ENCODE data around the gene PSMA7. TPM values are rescaled to one million over a fixed set of nuclear protein-coding genes. Genes with fewer than 3 reads are reported as not detected.
A peak's percentile ranks its signal among the peaks of the same experiment; 100 is the strongest.

PSMA7 gene
- total RNA-seq, 2 donors from 2014 or later = 161 to 334 TPM

DNA sequence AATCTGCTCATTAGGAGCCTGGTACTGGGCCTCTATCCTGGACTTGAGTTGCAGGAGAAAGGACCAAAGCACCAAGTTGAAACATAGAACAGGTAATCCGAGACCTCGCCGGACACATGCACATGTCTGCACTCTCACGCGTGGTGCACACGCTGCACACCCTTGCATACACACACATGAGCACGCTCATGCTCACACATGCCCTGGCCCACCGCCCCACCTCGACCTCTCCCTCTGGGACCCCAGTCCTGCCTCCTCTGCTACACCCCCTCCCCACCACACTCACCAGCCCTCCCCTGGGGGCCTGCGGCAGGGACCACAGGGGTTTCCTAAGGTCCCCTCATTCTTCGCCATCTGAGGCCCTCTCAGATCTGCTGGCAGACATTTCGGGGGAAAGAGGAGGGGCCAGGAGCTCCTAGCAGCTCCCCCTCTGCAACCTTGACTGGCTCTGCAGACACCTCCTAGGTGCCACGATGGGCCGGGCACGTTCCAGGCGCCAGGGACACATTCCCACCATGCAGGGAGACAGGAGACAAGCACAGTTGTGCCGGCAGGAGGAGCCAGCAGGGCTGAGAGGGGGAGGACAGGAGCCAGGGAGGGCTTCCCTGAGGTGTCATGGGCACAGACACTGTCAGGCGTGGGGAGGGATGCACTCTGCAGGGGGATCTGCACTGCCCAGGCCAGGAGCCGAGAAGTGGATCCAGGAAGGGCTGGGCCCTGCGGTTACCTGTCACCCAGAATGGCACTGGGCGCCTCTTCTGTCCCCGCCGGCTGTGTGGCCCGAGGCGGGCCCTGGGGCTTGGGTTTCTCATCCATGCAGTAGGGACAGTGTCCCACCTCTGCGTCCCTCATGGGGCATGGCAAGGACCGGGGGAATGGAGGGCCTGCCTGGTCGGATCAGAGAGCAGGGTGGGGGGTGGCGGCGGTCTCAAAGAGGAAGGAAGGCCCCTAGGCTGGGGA is 46.5 kb downstream of the PSMA7 start:
- H3K36me3 Mint-ChIP-seq (ENCODE audit: low read depth) = no peaks in the 10 kb centered on the region
- peaks cover 5% of the 10 kb centered on the region for H3K27me3 Mint-ChIP-seq
- H3K4me1 Mint-ChIP-seq = no peaks in the 10 kb centered on the region
- no peak for ATAC-seq (replicated peaks)
- peaks cover 4% of the 10 kb centered on the region for H3K9me3 Mint-ChIP-seq
- H3K4me3 Mint-ChIP-seq = no peak overlapping the region
- H3K27ac Mint-ChIP-seq = no peak overlapping the region

DNA sequence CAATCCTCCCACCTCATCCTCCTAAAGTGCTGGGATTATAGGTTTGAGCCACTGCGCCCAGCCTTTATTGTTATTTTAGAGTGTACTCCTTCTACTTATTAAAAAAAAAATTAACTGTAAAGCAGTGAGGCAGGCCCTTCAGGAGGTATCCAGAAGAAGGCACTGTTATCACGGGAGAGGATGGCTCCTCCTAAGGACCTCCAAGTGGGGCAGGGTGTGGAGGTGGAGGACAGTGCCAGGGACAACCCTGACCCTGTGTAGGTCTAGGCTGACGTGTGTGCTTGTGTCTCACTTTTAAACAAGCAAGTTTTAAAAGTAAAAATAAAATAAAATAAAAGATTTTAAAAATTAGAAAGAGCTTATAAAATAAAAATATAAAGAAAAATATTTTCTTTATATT is 53.8 kb downstream of the PSMA7 start:
- Mint-ChIP-seq H3K36me3 (ENCODE audit: low read depth) (no peaks in the 10 kb centered on the region), H3K4me3 (no peak overlapping the region), H3K9me3 (no peaks in the 10 kb centered on the region), H3K27me3 (peaks cover 12% of the 10 kb centered on the region), H3K27ac (no peak overlapping the region), H3K4me1 (no peaks in the 10 kb centered on the region)
- no peak for ATAC-seq (replicated peaks)

DNA sequence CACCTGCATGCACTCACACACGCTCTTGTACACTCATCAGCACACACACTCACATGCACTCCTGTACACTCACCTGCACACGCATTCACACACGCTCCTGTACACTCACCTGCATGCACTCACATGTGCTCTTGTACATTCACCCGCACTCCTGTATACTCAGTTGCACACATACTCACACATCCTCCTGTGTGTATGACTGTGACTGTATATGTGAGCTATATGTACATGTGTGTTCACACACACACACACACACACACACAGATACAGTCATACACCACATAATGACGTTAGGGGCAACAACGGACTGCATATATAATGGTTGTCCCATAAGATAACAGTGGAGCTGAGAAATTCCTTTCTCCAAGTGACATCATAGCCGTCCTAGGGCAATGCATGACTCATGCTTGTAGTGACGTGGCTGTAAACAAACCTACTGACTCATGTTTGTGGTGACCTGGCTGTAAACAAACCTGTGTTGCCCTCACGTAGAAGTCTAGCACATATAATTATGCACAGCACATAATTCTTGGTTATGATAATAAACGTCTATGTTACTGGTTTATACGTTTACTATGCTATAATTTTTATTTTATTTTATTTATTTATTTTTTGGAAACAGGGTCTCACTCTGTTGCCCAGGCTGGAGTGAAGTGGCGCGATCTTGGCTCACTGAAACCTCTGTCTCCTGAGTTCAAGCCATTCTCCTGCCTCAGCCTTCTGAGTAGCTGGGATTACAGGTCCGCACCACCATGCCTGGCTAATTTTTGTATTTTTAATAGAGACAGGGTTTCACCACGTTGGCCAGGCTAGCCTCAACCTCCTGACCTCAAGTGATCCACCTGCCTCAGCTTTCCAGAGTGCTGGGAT is 54.7 kb downstream of the PSMA7 start:
- Mint-ChIP-seq H3K4me3 (no peak overlapping the region), H3K27me3 (peaks cover 12% of the 10 kb centered on the region), H3K9me3 (no peaks in the 10 kb centered on the region), H3K36me3 (ENCODE audit: low read depth) (no peaks in the 10 kb centered on the region), H3K27ac (no peak overlapping the region), H3K4me1 (no peaks in the 10 kb centered on the region)
- peak; percentile 74 for ATAC-seq (replicated peaks)

- ATAC-seq (replicated peaks) = no peak
- Mint-ChIP-seq H3K27ac (no peak overlapping the region), H3K36me3 (ENCODE audit: low read depth) (no peaks in the 10 kb centered on the region)
Observed at GRCh38 chr20:62087632-62088031, 55.6 kb downstream of the PSMA7 start.

DNA sequence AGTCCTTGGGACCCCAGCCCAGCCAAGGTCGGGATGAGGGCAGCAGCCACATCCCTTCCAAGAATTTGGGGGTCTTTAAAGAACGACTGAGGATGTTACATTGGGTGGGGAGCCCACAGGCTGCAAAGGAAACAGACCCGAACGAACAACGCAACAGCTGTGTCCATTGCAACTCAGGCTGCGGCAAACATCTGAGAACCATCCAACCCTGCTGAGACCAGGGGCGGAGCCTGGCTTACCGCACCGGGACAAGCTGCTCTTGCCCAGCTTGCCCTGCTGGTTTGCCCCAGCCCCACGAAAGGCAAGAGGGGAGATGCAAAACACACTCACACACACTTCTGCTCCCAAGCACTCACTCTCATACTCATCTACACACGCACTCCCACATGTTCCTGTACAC is 56.0 kb downstream of the PSMA7 start:
- Mint-ChIP-seq H3K27me3 (peaks cover 12% of the 10 kb centered on the region), H3K4me1 (no peaks in the 10 kb centered on the region), H3K36me3 (ENCODE audit: low read depth) (no peaks in the 10 kb centered on the region), H3K27ac (no peak overlapping the region), H3K9me3 (no peaks in the 10 kb centered on the region), H3K4me3 (no peak overlapping the region)
- no peak for ATAC-seq (replicated peaks)

More at GRCh38 chr20:62087632-62088031, 55.6 kb downstream of the PSMA7 start:
- H3K27me3 Mint-ChIP-seq = peaks cover 12% of the 10 kb centered on the region
- no peaks in the 10 kb centered on the region for H3K4me1 Mint-ChIP-seq
- H3K9me3 Mint-ChIP-seq = no peaks in the 10 kb centered on the region
- no peak overlapping the region for H3K4me3 Mint-ChIP-seq

Other genes with a start within 250 kb of the PSMA7 start
- gene TAF4, start 77.5 kb downstream of the PSMA7 start, total RNA-seq = 10 to 100 TPM; 13.4 to 14.5 TPM
- gene LSM14B, start 20.9 kb downstream of the PSMA7 start, total RNA-seq = 10 to 100 TPM; 25.1 to 29.8 TPM
- 10 to 100 TPM; 16.5 to 17.9 TPM for gene SS18L1, start 375 bp upstream of the PSMA7 start, total RNA-seq
- gene MTG2, start 39.6 kb upstream of the PSMA7 start, total RNA-seq = 10 to 100 TPM; 19.7 to 40.2 TPM
- gene HRH3, start 76.9 kb upstream of the PSMA7 start, total RNA-seq = not detected
- 10 to 100 TPM; 25.6 to 34.7 TPM for gene OSBPL2, start 95.1 kb upstream of the PSMA7 start, total RNA-seq
- gene ADRM1, start 159.6 kb upstream of the PSMA7 start, total RNA-seq = 100 to 1,000 TPM in 1 of 2 donors, 10 to 100 TPM in 1; 67.3 to 132 TPM
- under 1 TPM; 0.29 to 0.39 TPM for gene LAMA5, start 223.9 kb upstream of the PSMA7 start, total RNA-seq
- 1,000 to 10,000 TPM; 2,323 to 2,749 TPM for gene RPS21, start 243.7 kb upstream of the PSMA7 start, total RNA-seq

Data from activated T-helper 17 cell treated with anti-CD3 and anti-CD28 coated beads, Interleukin-2, amount 50 U/mL, for 72 hours (primary cell).